WTC11 (cell line): ENCODE data around the gene IL20RB. TPM values are rescaled to one million over a fixed set of nuclear protein-coding genes. Genes with fewer than 3 reads are reported as not detected.

Source experiments
- ATAC-seq: fragments of 200-7000 bp; cut with Tn5 transposase; 2 replicates; pipeline ENCODE4 v1.10.0; 2021; ENCODE audit warnings: mild to moderate bottlenecking, moderate library complexity
- CTCF ChIA-PET: fragments of 300-600 bp; sonication (Branson Sonifier 250); formaldehyde crosslinking; loops from one replicate; lab custom pipeline; 2021; ENCODE audit warnings: antibody characterized with exemption; lab: Charles Lee
- POLR2A ChIA-PET: fragments of 350-600 bp; sonication (Branson Sonifier 250); formaldehyde crosslinking; loops from one replicate; lab custom pipeline; 2021; ENCODE audit warnings: antibody characterized with exemption; lab: Charles Lee
- DNase-seq: peaks from one replicate; pipeline ENCODE4 v3.0.0; 2021; ENCODE audit warnings: low spot score
- H3K27ac Mint-ChIP-seq: 2 replicates; pipeline ENCODE4 v1.8.0; 2021; ENCODE audit warnings: mixed read lengths
- H3K27me3 Mint-ChIP-seq: 2 replicates; pipeline ENCODE4 v1.8.0; 2021; ENCODE audit warnings: low read depth, mild to moderate bottlenecking, moderate library complexity, mixed read lengths
- H3K36me3 Mint-ChIP-seq: 2 replicates; pipeline ENCODE4 v1.8.0; 2021; ENCODE audit warnings: mixed read lengths
- H3K4me1 Mint-ChIP-seq: 2 replicates; pipeline ENCODE4 v1.8.0; 2022; ENCODE audit warnings: mixed read lengths
- H3K4me3 Mint-ChIP-seq: 2 replicates; pipeline ENCODE4 v1.8.0; 2021; ENCODE audit warnings: mild to moderate bottlenecking, moderate library complexity, mixed read lengths
- H3K9me3 Mint-ChIP-seq: 2 replicates; pipeline ENCODE4 v1.8.0; 2021; ENCODE audit warnings: mixed read lengths
- ATF1 ChIP-seq: sonication (generic); formaldehyde crosslinking; IDR thresholded peaks from 2 replicates; pipeline ENCODE4 v1.8.1; 2023; ENCODE audit warnings: mild to moderate bottlenecking, moderate library complexity, missing genetic modification reagents
- ATF3 ChIP-seq: sonication (generic); formaldehyde crosslinking; conservative IDR thresholded peaks from 2 replicates; pipeline ENCODE4 v1.8.1; 2022; ENCODE audit warnings: mild to moderate bottlenecking, missing genetic modification reagents
- CBFB ChIP-seq: sonication (generic); formaldehyde crosslinking; IDR thresholded peaks from 2 replicates; pipeline ENCODE4 v1.8.1; 2022; ENCODE audit warnings: mild to moderate bottlenecking, low read depth, missing genetic modification reagents
- CREB1 ChIP-seq: sonication (generic); formaldehyde crosslinking; IDR thresholded peaks from 2 replicates; pipeline ENCODE4 v1.8.0; 2023; ENCODE audit warnings: mild to moderate bottlenecking, missing genetic modification reagents
- ELF4 ChIP-seq: sonication (generic); formaldehyde crosslinking; IDR thresholded peaks from 2 replicates; pipeline ENCODE4 v1.8.1; 2022; ENCODE audit warnings: low read depth, mild to moderate bottlenecking, moderate library complexity, missing genetic modification reagents
- EMX1 ChIP-seq: fragments of 250-450 bp; sonication (Bioruptor Pico); IDR thresholded peaks from 2 replicates; pipeline ENCODE4 v1.8.0; 2021; ENCODE audit warnings: mild to moderate bottlenecking
- FOXK1 ChIP-seq: sonication (generic); formaldehyde crosslinking; IDR thresholded peaks from 2 replicates; pipeline ENCODE4 v1.8.0; 2022; ENCODE audit warnings: mild to moderate bottlenecking, moderate library complexity, missing genetic modification reagents
- GRHL2 ChIP-seq: fragments of 250-450 bp; sonication (Bioruptor Pico); IDR thresholded peaks from 2 replicates; pipeline ENCODE4 v1.8.0; 2022; ENCODE audit warnings: mild to moderate bottlenecking, moderate library complexity; ENCODE audit not compliant: insufficient replicate concordance, severe bottlenecking
- HMGA2 ChIP-seq: fragments of 250-450 bp; sonication (Bioruptor Pico); IDR thresholded peaks from 2 replicates; pipeline ENCODE4 v1.4.0; 2021; ENCODE audit warnings: mild to moderate bottlenecking, moderate library complexity
- MYBL2 ChIP-seq: sonication (generic); formaldehyde crosslinking; IDR thresholded peaks from 2 replicates; pipeline ENCODE4 v1.8.1; 2023; ENCODE audit warnings: mild to moderate bottlenecking, moderate library complexity, missing genetic modification reagents
- RELA ChIP-seq: sonication (generic); formaldehyde crosslinking; IDR thresholded peaks from 2 replicates; pipeline ENCODE4 v1.8.1; 2022; ENCODE audit warnings: missing genetic modification reagents, mild to moderate bottlenecking, borderline replicate concordance
- RORB ChIP-seq: fragments of 250-450 bp; sonication (Bioruptor Pico); IDR thresholded peaks from 2 replicates; pipeline ENCODE4 v1.9.0; 2021; ENCODE audit warnings: mild to moderate bottlenecking
- SP1 ChIP-seq: sonication (generic); formaldehyde crosslinking; conservative IDR thresholded peaks from 2 replicates; pipeline ENCODE4 v1.8.1; 2022; ENCODE audit warnings: missing genetic modification reagents
- TP53 ChIP-seq: sonication (generic); formaldehyde crosslinking; IDR thresholded peaks from 2 replicates; pipeline ENCODE4 v1.8.1; 2023; ENCODE audit warnings: mild to moderate bottlenecking, missing genetic modification reagents
- USF2 ChIP-seq: sonication (generic); formaldehyde crosslinking; IDR thresholded peaks from 2 replicates; pipeline ENCODE4 v1.8.1; 2023; ENCODE audit warnings: mild to moderate bottlenecking, missing genetic modification reagents, moderate library complexity
- ZNF121 ChIP-seq: sonication (generic); formaldehyde crosslinking; IDR thresholded peaks from 2 replicates; pipeline ENCODE4 v1.8.0; 2023; ENCODE audit warnings: missing genetic modification reagents
- ZNF219 ChIP-seq: sonication (generic); formaldehyde crosslinking; IDR thresholded peaks from 2 replicates; pipeline ENCODE4 v1.8.0; 2023; ENCODE audit warnings: missing genetic modification reagents, mild to moderate bottlenecking, borderline replicate concordance
- ZNF263 ChIP-seq: sonication (generic); formaldehyde crosslinking; IDR thresholded peaks from 2 replicates; pipeline ENCODE4 v1.8.1; 2022; ENCODE audit warnings: low read depth, mild to moderate bottlenecking, moderate library complexity, missing genetic modification reagents
- total RNA-seq: library from RNA; stranded (reverse); gene quantifications from 3 replicates; pipeline ENCODE4 v1.2.3, GENCODE V29; 2021

The IL20RB gene
- total RNA-seq, 1 experiment from 2014 or later, result 2.3 TPM

GRCh38 chr3:136946978-136947377 is 10.8 kb upstream of the IL20RB start:
- no peak for TF ChIP-seq FOXK1 (CRISPR knock-in tag)
- TF ChIP-seq ATF3 (CRISPR knock-in tag), result no peak
- TF ChIP-seq USF2 (CRISPR knock-in tag), result no peak
- ChIA-PET CTCF (interaction anchor here (1.3 kb wide), 1 partner anchor 67 kb away, joined by 5 read pairs; no protein-coding TSS in a partner anchor), POLR2A (no interaction called here)
- H3K4me1 Mint-ChIP-seq, result peaks cover 19% of the 10 kb centered on the region
- ATAC-seq (no peak), DNase-seq (no peak)
- H3K36me3 Mint-ChIP-seq, result peaks cover 8% of the 10 kb centered on the region
- peak overlapping the region; percentile 1; the same call in 1 of the 2 replicates for H3K27ac Mint-ChIP-seq
- H3K9me3 Mint-ChIP-seq, result no peaks in the 10 kb centered on the region
- H3K4me3 Mint-ChIP-seq, result no peak overlapping the region
- H3K27me3 Mint-ChIP-seq, result no peaks in the 10 kb centered on the region

GRCh38 chr3:136947477-136947876 is 10.3 kb upstream of the IL20RB start:
- no peak for TF ChIP-seq RORB (CRISPR knock-in tag)
- TF ChIP-seq HMGA2, result no peak
- no peak for TF ChIP-seq ELF4
- no peak for TF ChIP-seq ZNF121 (CRISPR knock-in tag)
- no peak for TF ChIP-seq MYBL2 (CRISPR knock-in tag)
- TF ChIP-seq ZNF219 (CRISPR knock-in tag), result no peak
- TF ChIP-seq ATF1 (CRISPR knock-in tag), result no peak
- no peak overlapping the region for H3K4me3 Mint-ChIP-seq
- H3K9me3 Mint-ChIP-seq, result no peaks in the 10 kb centered on the region
- ATAC-seq (no peak), DNase-seq (no peak)
- peaks cover 8% of the 10 kb centered on the region for H3K36me3 Mint-ChIP-seq
- CTCF ChIA-PET, result interaction anchor here (1.1 to 1.3 kb wide), 2 partner anchors 10 to 66 kb away, joined by 3 to 5 read pairs; partner anchors contain the start of gene IL20RB
- peaks cover 14% of the 10 kb centered on the region for H3K4me1 Mint-ChIP-seq
- H3K27me3 Mint-ChIP-seq, result no peaks in the 10 kb centered on the region
- POLR2A ChIA-PET, result no interaction called here
- no peak overlapping the region for H3K27ac Mint-ChIP-seq

GRCh38 chr3:136949146-136949545 is 8.6 kb upstream of the IL20RB start:
- H3K27ac Mint-ChIP-seq, result no peak overlapping the region
- ATAC-seq, result no peak
- CTCF ChIA-PET, result no interaction called here

GRCh38 chr3:136949708-136950107 is 8.1 kb upstream of the IL20RB start:
- DNase-seq (no peak), ATAC-seq (no peak)
- TF ChIP-seq CBFB (CRISPR knock-in tag) (no peak), GRHL2 (CRISPR knock-in tag) (no peak), ZNF263 (CRISPR knock-in tag) (no peak), RELA (no peak), CREB1 (no peak), EMX1 (CRISPR knock-in tag) (no peak)
- no peak overlapping the region for H3K4me3 Mint-ChIP-seq
- no peaks in the 10 kb centered on the region for H3K27me3 Mint-ChIP-seq
- H3K36me3 Mint-ChIP-seq, result peaks cover 8% of the 10 kb centered on the region
- H3K27ac Mint-ChIP-seq, result no peak overlapping the region
- ChIA-PET POLR2A (no interaction called here), CTCF (interaction anchor here (1.2 to 1.3 kb wide), 2 partner anchors 64 to 197 kb away, joined by 4 to 5 read pairs; partner anchors contain the start of gene STAG1)
- peaks cover 2% of the 10 kb centered on the region; the same call in 1 of the 2 replicates for H3K4me1 Mint-ChIP-seq
- no peaks in the 10 kb centered on the region for H3K9me3 Mint-ChIP-seq

More at GRCh38 chr3:136949146-136949545, 8.6 kb upstream of the IL20RB start:
- POLR2A ChIA-PET, result no interaction called here
- Mint-ChIP-seq H3K36me3 (peaks cover 8% of the 10 kb centered on the region), H3K27me3 (no peaks in the 10 kb centered on the region), H3K9me3 (no peaks in the 10 kb centered on the region), H3K4me1 (no peaks in the 10 kb centered on the region), H3K4me3 (no peak overlapping the region)
- no peak for DNase-seq
- no peak for TF ChIP-seq TP53

- Mint-ChIP-seq H3K4me1 (peaks cover 11% of the 10 kb centered on the region), H3K4me3 (no peak overlapping the region), H3K9me3 (no peaks in the 10 kb centered on the region), H3K27me3 (no peaks in the 10 kb centered on the region), H3K36me3 (peaks cover 6% of the 10 kb centered on the region), H3K27ac (no peak overlapping the region)
- no peak for ATAC-seq
- ChIA-PET CTCF (interaction anchor here (1.2 to 1.3 kb wide), 2 partner anchors 63 to 198 kb away, joined by 4 to 5 read pairs; partner anchors contain the start of gene STAG1), POLR2A (no interaction called here)
- no peak for DNase-seq
- no peak for TF ChIP-seq SP1 (CRISPR knock-in tag)
Observed at GRCh38 chr3:136950623-136951022, 7.2 kb upstream of the IL20RB start.
